ENCODE data around the gene STK11. TPM values are rescaled to one million over a fixed set of nuclear protein-coding genes. Genes with fewer than 3 reads are reported as not detected.
A peak's percentile ranks its signal among the peaks of the same experiment; 100 is the strongest.

STK11 gene
- total RNA-seq, 2 donors from 2014 or later = 49.0 to 68.6 TPM

DNA sequence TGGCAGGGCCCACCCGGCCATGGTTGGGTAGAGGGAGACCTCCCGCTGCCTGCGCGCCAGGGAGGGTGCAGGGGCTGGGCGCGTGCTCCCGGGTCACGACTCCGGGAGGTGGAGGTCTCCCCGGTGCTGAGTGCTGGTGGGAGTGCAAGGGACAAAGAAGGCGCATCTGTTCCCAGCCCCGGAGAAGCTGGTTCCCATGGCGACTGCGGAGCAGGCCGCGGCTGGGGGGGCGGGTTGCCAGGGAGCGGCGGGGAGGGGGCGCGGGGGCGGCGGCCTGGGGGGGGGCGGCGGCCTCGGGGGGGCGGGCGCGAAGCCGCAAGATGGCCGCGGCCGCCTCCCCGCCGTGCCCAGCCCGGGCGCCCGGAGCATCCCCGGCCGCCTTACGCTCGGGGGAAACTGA, 31.0 kb downstream of the STK11 start:
- H3K27me3 ChIP-seq = no peaks in the 10 kb centered on the region
- WGBS, 2 donors = 18% methylated on average over 40 of the region's 42 CpGs; no CpG with 5 or more reads in 1 of the 2 donors
- no peak overlapping the region for H3K4me3 ChIP-seq
- ATAC-seq (no peak), DNase-seq (no peak)
- intact Hi-C loops (cut with DNase I) = no loop called here
- H3K4me1 ChIP-seq = peaks cover 58% of the 10 kb centered on the region
- H3K27ac ChIP-seq = no peak overlapping the region
- no peaks in the 10 kb centered on the region for H3K36me3 ChIP-seq (replicated peaks in 1 of 2; ENCODE audit: insufficient read depth in 1 of 2, low read depth in 2 of 2)
- TF ChIP-seq, protein P1, sequence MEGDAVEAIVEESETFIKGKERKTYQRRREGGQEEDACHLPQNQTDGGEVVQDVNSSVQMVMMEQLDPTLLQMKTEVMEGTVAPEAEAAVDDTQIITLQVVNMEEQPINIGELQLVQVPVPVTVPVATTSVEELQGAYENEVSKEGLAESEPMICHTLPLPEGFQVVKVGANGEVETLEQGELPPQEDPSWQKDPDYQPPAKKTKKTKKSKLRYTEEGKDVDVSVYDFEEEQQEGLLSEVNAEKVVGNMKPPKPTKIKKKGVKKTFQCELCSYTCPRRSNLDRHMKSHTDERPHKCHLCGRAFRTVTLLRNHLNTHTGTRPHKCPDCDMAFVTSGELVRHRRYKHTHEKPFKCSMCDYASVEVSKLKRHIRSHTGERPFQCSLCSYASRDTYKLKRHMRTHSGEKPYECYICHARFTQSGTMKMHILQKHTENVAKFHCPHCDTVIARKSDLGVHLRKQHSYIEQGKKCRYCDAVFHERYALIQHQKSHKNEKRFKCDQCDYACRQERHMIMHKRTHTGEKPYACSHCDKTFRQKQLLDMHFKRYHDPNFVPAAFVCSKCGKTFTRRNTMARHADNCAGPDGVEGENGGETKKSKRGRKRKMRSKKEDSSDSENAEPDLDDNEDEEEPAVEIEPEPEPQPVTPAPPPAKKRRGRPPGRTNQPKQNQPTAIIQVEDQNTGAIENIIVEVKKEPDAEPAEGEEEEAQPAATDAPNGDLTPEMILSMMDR (IDR thresholded peaks at IDR 0.05) = no peak
- TF ChIP-seq POLR2A (IDR thresholded peaks at IDR 0.05) = no peak
- H3K9me3 ChIP-seq = no peaks in the 10 kb centered on the region

DNA sequence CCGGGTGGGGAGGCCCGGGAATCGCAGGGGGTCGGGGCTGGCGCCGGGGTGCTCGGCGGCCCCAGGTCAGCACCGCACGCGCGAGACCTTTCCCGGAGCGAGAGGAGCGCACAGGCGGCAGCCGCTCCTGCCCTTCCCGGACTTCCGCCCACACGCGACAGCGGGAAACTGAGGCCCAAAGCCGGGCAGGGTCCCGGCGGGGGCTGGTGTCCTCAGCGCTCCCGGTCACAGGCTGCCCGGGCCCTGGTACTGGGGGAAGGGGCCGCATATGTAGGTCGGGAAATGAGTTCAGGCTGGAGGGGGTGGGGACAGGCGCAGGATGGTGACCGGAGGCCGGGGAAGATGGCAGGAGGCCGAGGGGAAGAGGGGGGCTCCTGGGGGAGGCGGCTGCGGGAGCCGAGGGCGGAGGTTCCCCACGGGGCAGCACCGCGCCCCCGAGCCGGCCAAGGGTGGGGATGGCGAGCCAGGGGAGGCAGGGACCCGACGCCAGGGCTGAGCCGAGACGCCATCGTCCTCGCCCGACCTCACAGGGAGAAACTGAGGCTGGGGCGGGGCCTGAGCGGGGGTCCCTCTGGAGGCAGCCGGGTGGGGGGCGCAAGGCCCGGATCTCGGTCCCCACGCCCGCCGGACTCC, 31.6 kb downstream of the STK11 start:
- ATAC-seq (no peak), DNase-seq (peak in 1 of 4 donors; percentile 38)
- no peak overlapping the region for H3K27ac ChIP-seq
- H3K27me3 ChIP-seq = no peaks in the 10 kb centered on the region
- no peaks in the 10 kb centered on the region for H3K36me3 ChIP-seq (replicated peaks in 1 of 2; ENCODE audit: insufficient read depth in 1 of 2, low read depth in 2 of 2)
- no peaks in the 10 kb centered on the region for H3K9me3 ChIP-seq
- peaks cover 57% of the 10 kb centered on the region for H3K4me1 ChIP-seq
- TF ChIP-seq, protein P1 (IDR thresholded peaks at IDR 0.05) = no peak
- TF ChIP-seq POLR2A (IDR thresholded peaks at IDR 0.05) = no peak
- no peak overlapping the region for H3K4me3 ChIP-seq
- 0 to 1% methylated on average over 11 to 55 of the region's 60 CpGs for WGBS, 2 donors
- intact Hi-C loops (cut with DNase I) = no loop called here

DNA sequence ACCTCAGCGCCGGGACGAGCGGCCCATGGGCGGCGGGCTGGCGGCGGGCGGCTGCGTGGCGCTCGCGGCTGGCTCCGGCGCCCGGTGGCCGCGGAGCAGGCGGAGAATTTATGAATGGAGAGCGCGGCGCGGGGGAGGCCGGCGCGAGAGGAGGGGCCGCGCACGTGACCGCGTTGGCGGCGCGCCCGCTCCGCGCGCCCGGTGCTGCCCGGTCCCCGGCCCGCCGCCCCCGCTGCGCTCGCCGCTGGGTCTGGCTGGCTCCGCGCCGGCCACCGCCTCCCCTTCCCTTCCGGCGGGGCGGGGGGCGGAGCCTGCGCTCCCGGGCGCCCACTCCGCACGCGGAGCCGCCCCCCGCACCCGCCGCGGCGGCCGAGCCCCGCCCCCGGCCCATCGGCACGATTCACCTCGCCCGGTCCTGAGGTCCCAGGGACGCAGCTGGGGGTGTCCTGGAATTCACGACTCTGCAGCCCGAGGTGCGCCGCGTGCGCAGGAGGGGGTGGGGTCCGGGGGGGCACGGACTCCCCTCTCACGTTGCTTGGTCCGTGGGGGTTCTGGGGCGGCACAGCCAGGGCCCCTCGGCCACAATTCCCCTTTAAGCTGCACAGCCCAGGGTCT, 32.3 kb downstream of the STK11 start, which contains the start of gene CBARP:
Gene CBARP (minus strand): TSS at position 252 of the 615 bp plus-strand sequence. CDS start 1,905 bp downstream, outside the sequence.
- TF ChIP-seq, protein P1 (IDR thresholded peaks at IDR 0.05) = no peak
- no peak for TF ChIP-seq POLR2A (IDR thresholded peaks at IDR 0.05)
- 0% methylated on average over 31 of the region's 87 CpGs; no CpG with 5 or more reads in 1 of the 2 donors for WGBS, 2 donors
- peak in 2 of 4 donors; percentile 40 to 65 for DNase-seq
- Histone ChIP-seq H3K4me3 (no peak within 1 kb of the TSS), H3K27ac (peak within 1 kb of the TSS in 1 of 4 donors; percentile 81), H3K27me3 (no peaks in the 10 kb centered on the region), H3K9me3 (no peaks in the 10 kb centered on the region), H3K4me1 (peaks cover 57% of the 10 kb centered on the region), H3K36me3 (replicated peaks in 1 of 2; ENCODE audit: insufficient read depth in 1 of 2, low read depth in 2 of 2) (no peaks in the 10 kb centered on the region)
- peak; percentile 2 for ATAC-seq
- intact Hi-C loops (cut with DNase I) = no loop called here

DNA sequence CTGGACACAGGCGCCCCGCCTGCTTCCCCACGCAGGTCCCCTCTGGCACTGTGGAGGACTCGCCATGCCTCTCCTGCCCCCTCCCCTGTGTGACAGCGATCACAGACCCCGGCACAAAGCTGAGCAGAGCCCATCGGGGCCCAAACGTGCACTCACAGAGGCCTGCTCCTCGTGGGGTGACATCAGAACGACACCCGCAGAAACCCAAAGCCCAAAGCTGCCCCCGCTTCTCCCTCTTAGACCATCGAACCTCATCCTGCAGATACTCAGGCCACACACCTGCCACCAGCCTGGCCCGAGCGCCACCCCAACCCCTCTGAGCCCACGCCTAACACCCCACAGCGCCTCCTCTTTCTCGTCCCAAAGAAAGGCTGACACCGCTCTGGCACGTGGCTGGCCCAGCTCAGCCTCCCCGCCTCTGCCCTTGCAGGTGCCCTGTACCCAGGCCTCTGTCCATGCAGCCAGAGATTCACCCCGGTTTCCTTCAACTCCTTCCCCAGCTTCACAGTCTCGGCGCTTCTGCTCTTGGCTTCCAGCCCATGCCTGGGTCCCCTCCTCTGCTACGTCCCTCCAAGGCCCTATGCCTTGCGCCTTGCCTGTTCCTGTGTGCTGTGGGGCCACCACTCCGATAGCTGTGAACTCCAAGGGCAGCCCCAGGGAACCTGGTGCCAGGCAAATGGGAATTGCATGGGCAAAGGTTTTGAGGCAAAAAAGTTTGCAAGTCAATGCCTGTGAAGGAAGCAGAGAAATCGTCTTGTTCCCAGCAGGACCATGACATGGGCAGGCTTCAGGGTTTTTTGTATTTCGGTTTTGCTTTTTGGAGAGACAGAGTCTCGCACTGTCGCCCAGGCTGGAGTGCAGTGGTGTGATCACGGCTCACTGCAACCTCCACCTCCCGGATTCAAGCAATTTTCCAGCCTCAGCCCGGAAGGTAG, 33.1 kb downstream of the STK11 start:
- WGBS, 2 donors = 70 to 78% methylated on average over 32 to 34 of the region's 34 CpGs
- no peak for TF ChIP-seq POLR2A (IDR thresholded peaks at IDR 0.05)
- TF ChIP-seq, protein P1 (IDR thresholded peaks at IDR 0.05) = no peak

More for the DNA sequence above, 33.1 kb downstream of the STK11 start:
- DNase-seq (no peak), ATAC-seq (no peak)
- no peaks in the 10 kb centered on the region for H3K27me3 ChIP-seq
- peak overlapping the region in 1 of 4 donors; percentile 81 for H3K27ac ChIP-seq
- H3K9me3 ChIP-seq = no peaks in the 10 kb centered on the region
- intact Hi-C loops (cut with DNase I) = no loop called here
- H3K4me1 ChIP-seq = peaks cover 57% of the 10 kb centered on the region
- no peak overlapping the region for H3K4me3 ChIP-seq
- H3K36me3 ChIP-seq (replicated peaks in 1 of 2; ENCODE audit: insufficient read depth in 1 of 2, low read depth in 2 of 2) = no peaks in the 10 kb centered on the region

All from body of pancreas (tissue), 4 donors.